Dendritic cell treated with granulocyte-macrophage colony-stimulating factor and Interleukin-4, amounts not matched to agents 40 ng/mL and 50 ng/mL, for 4 days (primary cell): ENCODE data around the gene KCNMA1.

Experiments used
- H3K27ac Mint-ChIP-seq: one replicate; pipeline ENCODE4 v1.8.0; 2022; ENCODE audit warnings: mild to moderate bottlenecking, mixed read lengths
- H3K27me3 Mint-ChIP-seq: one replicate; pipeline ENCODE4 v1.8.0; 2022; ENCODE audit warnings: mild to moderate bottlenecking, mixed read lengths
- H3K36me3 Mint-ChIP-seq: one replicate; pipeline ENCODE4 v1.8.0; 2022; ENCODE audit warnings: low read depth, mixed read lengths
- H3K4me1 Mint-ChIP-seq: one replicate; pipeline ENCODE4 v1.8.0; 2022; ENCODE audit warnings: low read depth, mixed read lengths
- H3K4me3 Mint-ChIP-seq: one replicate; pipeline ENCODE4 v1.8.0; 2022; ENCODE audit warnings: mild to moderate bottlenecking, moderate library complexity, mixed read lengths
- H3K9me3 Mint-ChIP-seq: one replicate; pipeline ENCODE4 v1.8.0; 2022; ENCODE audit warnings: mixed read lengths
- intact Hi-C: fragments of 100-400 bp; cut with micrococcal nuclease; formaldehyde crosslinking; loops from one replicate; pipeline ENCODE4 v1.15.0; 2022

KCNMA1 gene

DNA sequence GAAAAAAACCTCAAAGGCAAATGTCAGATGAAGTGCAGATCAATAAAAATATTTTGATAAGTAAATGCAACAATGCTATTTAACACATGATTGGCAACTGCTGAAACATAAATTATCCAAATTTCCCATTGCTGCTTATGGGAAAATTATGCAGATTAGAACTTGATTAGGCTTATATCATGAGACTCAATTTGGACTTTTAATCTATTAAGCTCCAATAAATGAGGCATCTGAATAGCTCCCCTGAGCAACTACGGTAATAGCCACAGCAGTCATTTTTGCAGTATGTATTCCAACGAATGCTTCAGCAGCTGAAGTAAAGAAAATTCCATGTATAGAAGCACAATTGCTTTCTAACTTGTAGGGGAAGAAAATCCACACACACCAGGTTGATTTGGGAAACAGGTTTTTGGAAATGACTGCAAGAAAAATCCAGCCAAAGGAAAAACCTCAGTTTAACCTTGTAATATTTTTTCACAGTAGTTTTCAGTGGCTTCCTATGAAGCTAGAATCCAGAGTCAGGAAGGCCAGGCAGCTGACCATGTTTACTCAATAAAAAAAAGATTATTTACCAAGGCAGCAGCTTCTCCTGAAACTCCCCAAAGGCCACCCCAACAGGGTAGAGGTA lies 716.1 kb downstream of the KCNMA1 start:
- intact Hi-C loops = no loop called here
- H3K4me1 Mint-ChIP-seq = no peaks in the 10 kb centered on the region
- no peaks in the 10 kb centered on the region for H3K9me3 Mint-ChIP-seq
- peaks cover 9% of the 10 kb centered on the region for H3K27me3 Mint-ChIP-seq
- no peak overlapping the region for H3K27ac Mint-ChIP-seq
- no peaks in the 10 kb centered on the region for H3K36me3 Mint-ChIP-seq
- no peak overlapping the region for H3K4me3 Mint-ChIP-seq

DNA sequence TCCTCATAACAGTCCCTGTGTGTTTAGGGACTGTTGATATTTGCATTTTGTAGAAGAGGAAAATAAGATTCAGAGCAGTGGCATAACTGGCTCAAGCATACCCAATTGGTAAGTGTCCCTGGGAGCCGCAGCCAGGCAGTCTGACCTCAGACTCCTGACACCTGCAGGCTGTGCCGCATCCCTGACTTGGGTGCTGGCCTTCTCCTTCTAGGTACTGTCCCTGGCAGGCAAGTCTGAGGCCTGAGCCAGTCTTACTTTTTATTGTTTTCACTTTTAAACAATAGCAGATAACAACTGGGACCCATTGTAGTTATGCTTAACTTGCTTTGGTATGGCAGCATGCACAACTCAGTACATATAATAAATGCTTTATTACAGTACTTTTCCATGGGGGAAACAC lies 717.0 kb downstream of the KCNMA1 start:
- intact Hi-C loops = no loop called here
- Mint-ChIP-seq H3K27me3 (peaks cover 9% of the 10 kb centered on the region), H3K4me3 (no peak overlapping the region), H3K9me3 (no peaks in the 10 kb centered on the region), H3K4me1 (no peaks in the 10 kb centered on the region), H3K27ac (no peak overlapping the region), H3K36me3 (no peaks in the 10 kb centered on the region)

DNA sequence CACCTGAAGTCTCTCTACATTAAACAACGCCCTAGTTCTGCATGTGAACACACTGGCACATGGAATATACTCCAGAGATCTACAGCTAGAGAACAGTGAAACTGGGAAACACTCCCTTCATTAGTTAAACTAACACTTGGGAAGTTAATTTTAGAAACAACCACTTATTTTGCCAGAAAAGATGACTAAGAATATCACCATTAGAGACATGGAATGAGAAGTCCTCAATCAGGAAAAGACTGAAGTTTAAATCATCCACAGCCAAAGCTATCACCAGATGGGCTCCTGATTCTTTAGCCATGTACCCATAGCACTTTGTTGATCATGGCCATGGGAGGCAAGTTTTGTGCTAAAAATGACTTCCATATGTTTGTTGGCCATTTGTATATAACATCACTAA lies 719.5 kb downstream of the KCNMA1 start:
- intact Hi-C loops = no loop called here
- Mint-ChIP-seq H3K4me1 (no peaks in the 10 kb centered on the region), H3K9me3 (no peaks in the 10 kb centered on the region), H3K36me3 (no peaks in the 10 kb centered on the region), H3K27ac (no peak overlapping the region), H3K4me3 (no peak overlapping the region), H3K27me3 (peaks cover 18% of the 10 kb centered on the region)

DNA sequence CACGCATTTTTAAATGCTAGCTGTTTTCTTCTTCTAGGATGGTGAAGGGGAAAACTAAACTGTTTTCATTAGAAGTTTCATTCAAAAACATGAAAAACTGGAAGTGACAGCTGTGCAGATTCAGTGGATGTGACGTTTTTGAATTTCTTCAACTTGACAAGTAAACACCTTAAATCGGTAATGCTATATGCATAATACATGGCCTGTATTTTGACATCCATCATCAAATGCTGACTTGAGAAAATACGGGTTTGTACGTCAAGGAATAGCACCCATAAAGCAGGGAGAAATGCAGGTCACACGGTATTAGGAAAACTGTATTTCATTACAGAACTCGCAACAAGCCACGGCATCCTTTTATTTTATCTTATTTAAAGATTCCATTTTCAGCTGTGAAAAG lies 720.5 kb downstream of the KCNMA1 start:
- intact Hi-C loops = no loop called here
- no peak overlapping the region for H3K27ac Mint-ChIP-seq
- H3K27me3 Mint-ChIP-seq = peaks cover 21% of the 10 kb centered on the region
- no peaks in the 10 kb centered on the region for H3K36me3 Mint-ChIP-seq
- no peaks in the 10 kb centered on the region for H3K9me3 Mint-ChIP-seq
- H3K4me1 Mint-ChIP-seq = no peaks in the 10 kb centered on the region
- H3K4me3 Mint-ChIP-seq = no peak overlapping the region

DNA sequence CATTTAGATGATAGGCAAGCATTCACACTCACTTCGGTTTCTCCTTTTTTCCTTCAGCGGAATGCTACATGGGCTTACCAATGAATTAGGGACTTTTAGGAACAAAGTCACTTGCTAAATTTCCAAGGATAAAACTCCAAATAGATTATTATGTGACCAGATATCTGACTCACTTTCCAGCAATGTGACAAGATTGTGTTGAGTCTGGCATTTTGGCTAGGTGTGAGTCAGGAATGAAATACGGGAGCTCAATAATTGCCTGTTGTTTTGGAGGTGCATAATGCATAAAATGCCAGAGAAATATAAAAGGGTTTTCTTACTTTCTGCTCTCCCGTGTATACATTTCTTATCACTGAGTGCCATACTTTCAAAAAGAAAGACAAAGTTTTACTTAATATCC lies 721.1 kb downstream of the KCNMA1 start:
- intact Hi-C loops = no loop called here
- H3K36me3 Mint-ChIP-seq = no peaks in the 10 kb centered on the region
- no peaks in the 10 kb centered on the region for H3K9me3 Mint-ChIP-seq
- no peak overlapping the region for H3K27ac Mint-ChIP-seq
- peaks cover 24% of the 10 kb centered on the region for H3K27me3 Mint-ChIP-seq
- H3K4me3 Mint-ChIP-seq = no peak overlapping the region
- H3K4me1 Mint-ChIP-seq = no peaks in the 10 kb centered on the region

DNA sequence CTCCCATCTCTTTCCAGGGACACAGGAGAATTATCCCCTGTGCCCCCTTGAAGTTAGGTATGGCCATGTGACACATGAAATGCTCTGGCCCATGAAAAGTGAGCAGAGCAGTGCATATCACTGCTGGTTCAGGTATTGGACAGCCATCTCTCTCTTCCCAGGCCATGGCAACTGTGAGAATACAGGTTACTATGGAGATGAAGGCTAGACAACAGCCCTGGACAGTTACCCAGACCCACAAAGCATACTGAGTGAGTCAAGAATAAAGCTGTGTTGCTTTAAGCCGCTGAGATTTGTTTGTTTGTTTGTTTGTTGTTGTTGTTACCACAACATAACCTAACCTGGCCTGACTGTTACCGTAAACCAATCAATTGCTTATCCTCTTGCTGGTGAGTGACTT lies 722.3 kb downstream of the KCNMA1 start:
- Mint-ChIP-seq H3K36me3 (no peaks in the 10 kb centered on the region), H3K4me3 (no peak overlapping the region), H3K9me3 (no peaks in the 10 kb centered on the region), H3K27ac (no peak overlapping the region), H3K27me3 (peaks cover 27% of the 10 kb centered on the region), H3K4me1 (no peaks in the 10 kb centered on the region)
- intact Hi-C loops = no loop called here

DNA sequence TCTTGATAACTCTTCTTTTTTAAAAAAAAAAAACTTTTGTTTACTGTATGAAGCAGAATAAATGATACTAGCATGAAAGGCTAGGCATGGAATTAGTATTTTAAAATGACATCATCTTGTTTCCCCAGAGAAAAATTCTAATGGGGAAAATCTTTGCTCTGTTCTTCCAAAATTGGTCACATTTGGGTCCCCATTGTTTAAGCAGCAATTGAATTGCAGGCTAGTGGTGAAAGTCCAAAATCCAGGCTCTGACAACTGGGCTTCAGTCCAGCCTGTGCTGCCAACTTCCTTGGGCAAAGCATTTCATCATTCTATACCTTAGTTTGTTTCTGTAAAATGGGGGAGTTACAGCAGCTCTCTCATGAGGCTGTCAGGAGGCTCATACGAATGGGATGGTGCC lies 726.4 kb downstream of the KCNMA1 start:
- Mint-ChIP-seq H3K27ac (no peak overlapping the region), H3K36me3 (no peaks in the 10 kb centered on the region), H3K9me3 (peaks cover 13% of the 10 kb centered on the region), H3K4me1 (no peaks in the 10 kb centered on the region), H3K27me3 (peaks cover 39% of the 10 kb centered on the region), H3K4me3 (no peak overlapping the region)
- intact Hi-C loops = no loop called here

DNA sequence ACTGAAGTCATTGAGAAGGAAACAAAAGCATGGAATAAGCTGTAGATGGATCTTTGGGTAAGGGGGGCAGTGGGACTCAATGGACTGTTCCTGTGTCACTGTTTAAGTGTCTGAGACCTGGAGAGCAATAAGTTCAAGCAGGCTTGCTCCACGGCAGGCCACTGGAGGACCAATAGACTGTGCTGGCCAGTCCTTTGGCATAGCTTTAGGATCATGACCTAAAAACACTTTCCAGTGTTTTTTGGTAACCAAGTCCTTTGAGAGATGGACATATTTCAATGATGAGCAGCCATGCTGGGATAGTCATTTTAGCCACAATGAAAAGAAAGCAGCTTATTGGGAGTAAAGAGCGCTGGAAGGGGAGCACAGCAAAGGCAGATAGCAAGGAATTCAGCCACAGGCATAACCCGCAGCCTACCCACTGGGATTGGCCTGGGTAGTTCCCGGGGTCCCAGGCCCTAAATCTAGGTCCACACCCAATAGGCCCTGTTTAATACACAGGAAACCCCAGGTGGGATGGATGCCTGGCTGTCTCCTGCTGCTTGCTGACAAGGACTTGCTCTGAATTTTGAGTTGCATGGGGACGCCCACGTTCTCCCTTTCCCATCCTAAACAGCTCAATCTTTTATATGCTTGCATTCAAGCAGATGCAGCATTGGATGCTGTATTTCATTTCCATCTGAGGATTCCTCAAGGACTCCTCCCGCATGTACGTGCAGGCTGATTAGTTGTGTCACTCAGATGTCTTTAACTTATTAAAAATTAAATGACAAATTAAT lies 727.2 kb downstream of the KCNMA1 start:
- Mint-ChIP-seq H3K4me1 (no peaks in the 10 kb centered on the region), H3K27me3 (peaks cover 43% of the 10 kb centered on the region), H3K4me3 (no peak overlapping the region), H3K9me3 (peaks cover 13% of the 10 kb centered on the region), H3K27ac (no peak overlapping the region), H3K36me3 (no peaks in the 10 kb centered on the region)
- intact Hi-C loops = no loop called here

DNA sequence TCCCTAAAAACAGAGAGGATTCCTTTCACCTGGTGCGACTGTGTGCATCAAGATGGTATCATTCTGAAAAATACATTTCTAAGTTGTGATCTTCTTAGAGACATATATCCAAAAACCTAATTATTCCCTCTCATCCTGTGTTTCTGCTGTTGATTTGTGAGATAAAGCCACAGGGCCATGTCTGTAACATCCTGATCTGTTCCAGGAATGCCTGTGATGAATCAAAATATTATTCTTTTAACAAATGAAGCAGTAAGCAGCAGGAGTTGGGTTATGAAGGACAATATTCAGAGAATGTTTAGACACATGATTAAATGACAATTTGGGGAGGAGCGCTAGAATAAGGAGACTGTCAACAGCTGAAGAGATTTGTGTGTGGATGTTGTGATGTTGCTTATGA lies 731.4 kb downstream of the KCNMA1 start:
- H3K4me3 Mint-ChIP-seq = no peak overlapping the region
- H3K9me3 Mint-ChIP-seq = peaks cover 13% of the 10 kb centered on the region
- no peaks in the 10 kb centered on the region for H3K36me3 Mint-ChIP-seq
- no peaks in the 10 kb centered on the region for H3K4me1 Mint-ChIP-seq
- peaks cover 36% of the 10 kb centered on the region for H3K27me3 Mint-ChIP-seq
- H3K27ac Mint-ChIP-seq = no peak overlapping the region
- intact Hi-C loops = no loop called here

DNA sequence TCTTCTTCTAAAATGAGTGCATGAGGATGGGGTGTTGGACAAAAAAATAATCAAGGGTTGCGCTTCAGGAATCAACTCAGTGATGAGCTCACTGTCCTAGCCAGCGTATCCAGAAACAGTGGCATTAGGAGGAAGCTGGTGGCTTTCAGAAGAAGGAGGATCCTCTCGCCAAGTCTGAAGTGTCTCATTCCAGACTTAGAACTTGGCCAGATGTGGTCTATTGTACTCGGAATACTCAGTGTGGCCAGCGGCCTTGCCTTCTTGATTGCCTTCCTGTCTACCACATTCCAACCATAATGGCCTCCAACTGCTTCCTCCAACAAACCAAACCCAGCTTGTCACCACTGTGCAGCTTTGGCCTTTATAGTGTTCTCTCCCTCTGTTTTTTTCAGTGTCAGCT lies 732.4 kb downstream of the KCNMA1 start:
- Mint-ChIP-seq H3K9me3 (peaks cover 13% of the 10 kb centered on the region), H3K4me3 (no peak overlapping the region), H3K36me3 (no peaks in the 10 kb centered on the region), H3K27ac (no peak overlapping the region), H3K4me1 (no peaks in the 10 kb centered on the region), H3K27me3 (peaks cover 35% of the 10 kb centered on the region)
- intact Hi-C loops = no loop called here

DNA sequence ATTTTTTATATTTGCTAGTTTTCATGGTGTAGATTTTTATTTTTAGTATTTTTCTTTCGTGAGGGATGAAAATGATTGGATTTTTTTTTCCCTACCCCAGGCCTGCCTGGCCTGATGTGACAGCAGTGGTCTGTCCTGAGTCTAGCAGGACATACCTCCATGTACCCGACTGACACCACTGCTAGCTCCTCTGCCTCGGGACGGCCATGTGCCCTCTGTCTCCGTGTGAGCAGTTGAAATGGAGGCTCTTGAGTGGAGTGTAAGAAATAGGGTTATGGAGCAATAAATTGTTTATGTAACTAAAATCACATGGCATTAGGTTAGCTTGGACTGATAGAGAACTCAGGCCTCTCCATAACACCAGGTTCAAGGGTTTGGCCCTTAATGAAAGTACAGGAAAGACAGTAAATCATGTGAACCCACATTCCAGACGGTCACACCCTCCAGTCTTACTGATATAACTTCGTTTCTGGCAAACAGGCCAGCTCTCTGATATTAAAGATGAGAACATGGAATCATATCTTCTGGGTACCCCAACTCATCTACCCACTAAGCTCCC lies 734.1 kb downstream of the KCNMA1 start:
- no peaks in the 10 kb centered on the region for H3K4me1 Mint-ChIP-seq
- H3K27ac Mint-ChIP-seq = no peak overlapping the region
- H3K9me3 Mint-ChIP-seq = no peaks in the 10 kb centered on the region
- intact Hi-C loops = no loop called here
- H3K36me3 Mint-ChIP-seq = no peaks in the 10 kb centered on the region
- H3K27me3 Mint-ChIP-seq = peaks cover 23% of the 10 kb centered on the region
- H3K4me3 Mint-ChIP-seq = no peak overlapping the region

DNA sequence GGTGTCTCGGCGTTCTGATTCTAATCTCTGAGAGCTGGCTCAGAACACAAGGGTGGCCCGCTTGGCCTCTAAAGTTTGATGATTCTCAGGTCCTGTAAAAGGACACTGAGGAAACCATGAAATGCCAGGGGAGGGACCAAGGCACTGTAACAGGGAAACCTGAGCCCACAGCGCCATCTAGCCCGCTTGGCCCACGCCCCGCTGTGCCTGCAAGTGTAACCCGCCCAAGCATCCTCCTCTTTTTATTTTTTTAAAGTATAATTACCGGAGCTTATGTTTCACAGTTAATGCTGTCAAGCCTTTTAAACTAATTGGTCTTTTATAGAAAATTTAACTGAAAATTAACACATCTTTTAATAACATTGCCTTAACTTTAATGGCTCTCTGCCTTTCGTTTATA lies 734.7 kb downstream of the KCNMA1 start:
- H3K4me1 Mint-ChIP-seq = no peaks in the 10 kb centered on the region

DNA sequence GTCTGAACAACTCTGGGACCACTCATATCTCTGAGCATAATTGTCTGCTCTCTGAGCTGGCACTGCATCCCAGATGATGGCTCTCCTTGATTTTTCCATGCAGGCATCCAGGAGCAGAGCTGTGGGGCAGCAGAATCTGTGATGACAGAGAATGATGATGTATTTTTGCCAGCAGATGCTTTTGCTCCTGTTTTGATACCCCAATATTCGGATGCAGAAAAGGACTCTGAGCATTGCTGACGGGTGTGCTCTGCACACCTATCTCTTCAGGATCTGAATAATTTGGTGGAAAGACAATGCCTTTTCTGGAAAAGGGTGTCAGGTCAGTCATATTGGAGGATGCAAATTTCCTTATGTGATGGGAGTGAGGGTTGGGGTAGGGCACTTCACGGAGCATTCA lies 735.9 kb downstream of the KCNMA1 start:
- H3K4me1 Mint-ChIP-seq = no peaks in the 10 kb centered on the region
- H3K9me3 Mint-ChIP-seq = no peaks in the 10 kb centered on the region
- peaks cover 23% of the 10 kb centered on the region for H3K27me3 Mint-ChIP-seq
- H3K27ac Mint-ChIP-seq = no peak overlapping the region
- no peak overlapping the region for H3K4me3 Mint-ChIP-seq
- intact Hi-C loops = no loop called here
- H3K36me3 Mint-ChIP-seq = no peaks in the 10 kb centered on the region

More for the DNA sequence above, 734.7 kb downstream of the KCNMA1 start:
- Mint-ChIP-seq H3K36me3 (no peaks in the 10 kb centered on the region), H3K4me3 (no peak overlapping the region), H3K27me3 (peaks cover 23% of the 10 kb centered on the region), H3K27ac (no peak overlapping the region), H3K9me3 (no peaks in the 10 kb centered on the region)
- intact Hi-C loops = no loop called here

DNA sequence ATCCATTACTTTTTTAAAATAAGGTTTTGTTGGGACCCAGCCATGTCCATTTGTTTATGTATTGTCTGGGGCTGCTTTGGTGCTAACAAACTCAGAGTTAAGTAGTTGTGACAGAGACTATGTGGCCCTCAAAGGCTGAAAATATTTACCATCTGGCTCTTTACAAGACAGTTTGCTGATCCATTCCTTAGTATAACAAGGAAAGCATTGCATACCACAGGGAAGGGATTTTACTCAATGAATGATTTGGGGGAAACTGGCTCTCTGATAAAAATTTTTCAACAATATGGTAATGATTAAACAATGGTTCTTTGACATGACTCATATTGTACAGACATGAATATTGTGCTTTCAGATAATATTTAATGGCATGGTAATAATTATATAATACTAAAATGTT lies 738.1 kb downstream of the KCNMA1 start:
- Mint-ChIP-seq H3K4me3 (no peak overlapping the region), H3K27me3 (peaks cover 26% of the 10 kb centered on the region), H3K4me1 (peaks cover 10% of the 10 kb centered on the region), H3K27ac (no peak overlapping the region), H3K36me3 (peaks cover 7% of the 10 kb centered on the region), H3K9me3 (peaks cover 15% of the 10 kb centered on the region)
- intact Hi-C loops = no loop called here
